Stimulated activated CD4-positive, alpha-beta T cell treated with anti-CD3 and anti-CD28 coated beads, Interleukin-2, amount 100 ng/mL, for 24 hours (primary cell): ENCODE results near the gene EIF4E3.

ENCODE experiments used
- DNase-seq, 2 donors: peaks; one replicate each; pipeline ENCODE4 v3.0.0-alpha.2; 2020

Gene EIF4E3

GRCh38 chr3:71722693-71723092, 2.5 kb downstream of the EIF4E3 start:
- no peak for DNase-seq

DNA sequence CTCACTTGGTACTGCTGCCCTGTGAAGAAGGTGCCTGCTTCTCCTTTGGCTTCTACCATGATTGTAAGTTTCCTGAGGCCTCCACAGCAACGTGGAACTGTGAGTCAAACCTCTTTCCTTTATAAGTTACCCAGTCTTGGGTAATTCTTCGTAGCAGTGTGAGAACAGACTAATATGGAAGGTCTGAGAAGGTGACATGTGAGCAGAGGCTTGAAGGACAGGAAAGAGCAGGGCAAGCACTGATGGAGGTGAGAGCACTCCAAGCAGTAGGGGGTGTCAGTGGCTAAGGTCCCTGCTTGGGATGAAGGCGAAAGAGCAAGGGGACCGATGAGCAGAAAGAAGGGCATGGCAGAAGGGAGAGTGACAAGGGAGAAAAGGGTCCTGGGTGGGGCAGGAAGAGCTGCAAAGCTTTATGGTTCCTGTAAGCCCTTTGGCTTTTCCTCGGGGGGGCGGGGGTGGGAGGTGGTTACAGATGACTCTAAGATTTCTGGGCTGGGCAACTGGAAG, 3.5 kb downstream of the EIF4E3 start:
- DNase-seq = no peak

DNA sequence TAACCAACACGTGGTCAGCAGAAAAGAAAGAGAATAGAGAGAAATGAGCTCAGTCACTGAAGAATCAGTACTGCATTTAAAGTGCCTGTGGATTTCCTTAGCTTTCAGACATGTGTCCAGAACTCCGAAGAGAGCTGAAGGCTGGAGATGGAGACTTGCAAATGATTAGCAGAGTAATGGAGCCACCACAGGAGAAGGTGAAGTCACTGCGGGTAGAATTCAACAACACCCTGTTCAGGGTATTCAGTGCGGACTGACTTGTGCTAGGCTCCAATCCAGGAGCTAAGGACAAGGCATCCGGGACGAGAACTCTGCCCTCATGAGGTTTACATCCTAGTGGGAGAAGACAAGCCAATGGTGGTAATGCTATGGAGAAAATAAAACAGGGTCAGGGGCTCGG, 4.2 kb downstream of the EIF4E3 start:
- no peak for DNase-seq

GRCh38 chr3:71718072-71718471, 7.1 kb downstream of the EIF4E3 start:
- no peak for DNase-seq

- DNase-seq = no peak
These were observed 10.6 kb downstream of the EIF4E3 start for GRCh38 chr3:71714595-71714994.

DNA sequence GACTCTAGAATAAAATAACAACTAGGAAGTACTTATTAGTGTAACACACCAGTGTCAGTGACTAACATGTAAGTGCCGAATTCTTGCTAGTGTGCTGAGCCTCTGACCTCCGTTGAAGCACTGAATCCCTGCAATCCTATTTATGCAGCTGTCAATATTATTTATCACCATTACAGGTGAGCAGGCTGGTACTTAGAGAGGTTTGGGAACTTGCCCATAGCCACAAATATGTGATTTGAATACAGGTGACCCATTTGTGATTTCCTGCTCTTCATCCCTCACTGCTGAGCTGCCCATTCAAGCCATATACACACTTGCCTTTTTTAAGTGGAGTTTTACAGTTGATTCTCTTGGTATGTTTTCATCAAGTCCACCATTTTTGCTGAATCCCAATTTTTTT, 12.2 kb downstream of the EIF4E3 start:
- no peak for DNase-seq

GRCh38 chr3:71710906-71711494, 14.2 kb downstream of the EIF4E3 start:
- no peak for DNase-seq

DNA sequence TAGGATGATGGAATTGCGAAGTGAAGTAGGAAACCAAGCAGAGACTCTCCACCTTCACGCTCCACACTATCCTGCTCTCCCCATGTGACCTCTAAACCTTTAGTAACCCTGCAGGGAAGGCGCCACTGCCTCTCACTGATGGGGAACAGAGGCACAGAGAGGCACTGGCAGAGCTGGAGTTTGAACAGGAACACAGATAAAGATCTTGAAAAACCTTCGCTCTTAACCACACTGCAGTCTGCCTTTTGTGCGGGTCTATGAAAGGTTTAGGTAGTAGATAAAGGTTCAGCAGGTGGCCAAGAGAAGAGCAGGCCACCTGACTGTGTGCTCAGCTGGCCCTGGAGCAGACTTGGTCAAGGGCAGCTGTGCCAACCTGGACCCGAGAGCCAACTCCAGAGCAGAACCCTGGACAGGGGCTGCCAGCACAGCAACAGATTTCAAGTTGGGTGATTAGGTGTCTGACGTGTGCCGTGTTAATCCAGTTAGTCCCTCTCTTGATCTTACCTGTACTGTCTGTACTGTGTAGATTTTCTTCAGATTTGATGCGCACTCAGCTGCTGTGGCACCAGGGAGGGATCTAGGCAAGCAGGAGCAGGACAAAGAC, 15.2 kb downstream of the EIF4E3 start:
- no peak for DNase-seq

DNA sequence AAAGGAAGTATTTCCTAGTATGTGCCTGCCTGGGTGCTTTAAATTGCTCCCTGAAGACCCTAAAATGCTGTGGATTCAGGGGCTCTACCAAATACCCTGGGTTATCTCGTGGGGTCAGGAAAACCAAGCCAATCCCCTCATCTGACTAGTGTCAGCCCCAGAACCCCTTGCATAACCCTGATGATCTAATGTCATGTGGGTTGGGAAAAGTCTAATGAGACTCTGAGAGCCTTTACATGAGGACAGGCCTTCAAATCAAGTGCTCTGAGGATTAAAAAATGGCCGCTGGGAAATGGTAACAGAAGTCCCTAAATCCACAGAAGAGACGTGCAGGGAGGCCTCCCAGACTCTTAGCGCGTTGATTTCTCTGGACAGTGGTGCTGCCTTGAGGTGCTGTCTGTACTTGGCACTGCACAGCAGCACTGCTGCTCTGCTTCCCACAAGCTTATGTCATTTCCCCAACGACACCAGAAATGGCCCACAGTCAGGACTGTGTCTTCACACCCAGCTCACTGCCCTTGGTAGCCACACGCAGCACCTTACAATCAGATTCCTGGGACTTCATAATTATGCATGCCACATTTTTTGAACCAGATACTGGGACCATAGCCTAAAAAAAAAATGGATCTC, 16.6 kb downstream of the EIF4E3 start:
- DNase-seq = no peak

DNA sequence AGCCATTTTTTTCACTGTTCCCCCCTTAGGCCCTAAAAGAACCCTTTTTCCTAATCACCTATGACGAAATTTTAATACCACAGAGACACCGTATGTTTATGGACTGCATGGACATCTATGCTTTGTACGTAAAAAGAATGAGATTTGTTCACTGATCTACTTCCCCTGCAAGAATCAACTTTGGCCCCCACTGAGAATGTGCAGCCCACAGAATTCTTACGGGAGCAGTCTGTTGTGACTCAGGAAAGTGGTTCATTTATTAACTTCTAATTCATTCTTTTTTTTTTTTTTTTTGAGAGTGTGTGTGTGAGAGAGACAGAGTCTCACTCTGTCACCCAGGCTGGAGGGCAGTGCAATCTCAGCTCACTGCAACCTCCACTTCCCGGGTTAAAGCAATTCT, 17.6 kb downstream of the EIF4E3 start:
- DNase-seq = no peak

GRCh38 chr3:71705681-71706080, 19.5 kb downstream of the EIF4E3 start:
- no peak for DNase-seq

DNA sequence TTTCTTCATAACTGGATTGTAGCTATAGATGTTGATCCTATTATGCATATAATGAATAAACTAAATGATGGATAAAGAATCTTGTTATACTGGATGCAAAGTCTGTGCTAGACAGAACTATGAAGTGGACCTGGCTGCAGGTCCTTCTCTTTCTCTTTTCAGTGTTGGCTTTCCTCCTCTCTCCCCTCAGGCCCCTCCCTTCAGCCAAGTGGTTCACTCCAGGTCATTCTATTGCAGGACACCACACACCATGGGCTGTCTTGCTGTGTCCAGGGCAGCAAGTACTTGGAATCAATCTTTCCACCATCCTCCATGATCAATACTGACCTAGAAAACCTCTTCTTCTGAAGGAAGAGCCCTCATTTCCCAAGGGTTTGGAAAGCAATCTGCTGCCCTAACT, 20.3 kb downstream of the EIF4E3 start:
- no peak for DNase-seq

GRCh38 chr3:71703797-71704196, 21.4 kb downstream of the EIF4E3 start:
- no peak for DNase-seq

- DNase-seq = peak in 1 of 2 donors; percentile 29
These were observed 22.8 kb downstream of the EIF4E3 start for GRCh38 chr3:71702131-71703024.

GRCh38 chr3:71701251-71701762, 23.9 kb downstream of the EIF4E3 start:
- DNase-seq = no peak

GRCh38 chr3:71695000-71695482, 30.2 kb downstream of the EIF4E3 start:
- DNase-seq = no peak

DNA sequence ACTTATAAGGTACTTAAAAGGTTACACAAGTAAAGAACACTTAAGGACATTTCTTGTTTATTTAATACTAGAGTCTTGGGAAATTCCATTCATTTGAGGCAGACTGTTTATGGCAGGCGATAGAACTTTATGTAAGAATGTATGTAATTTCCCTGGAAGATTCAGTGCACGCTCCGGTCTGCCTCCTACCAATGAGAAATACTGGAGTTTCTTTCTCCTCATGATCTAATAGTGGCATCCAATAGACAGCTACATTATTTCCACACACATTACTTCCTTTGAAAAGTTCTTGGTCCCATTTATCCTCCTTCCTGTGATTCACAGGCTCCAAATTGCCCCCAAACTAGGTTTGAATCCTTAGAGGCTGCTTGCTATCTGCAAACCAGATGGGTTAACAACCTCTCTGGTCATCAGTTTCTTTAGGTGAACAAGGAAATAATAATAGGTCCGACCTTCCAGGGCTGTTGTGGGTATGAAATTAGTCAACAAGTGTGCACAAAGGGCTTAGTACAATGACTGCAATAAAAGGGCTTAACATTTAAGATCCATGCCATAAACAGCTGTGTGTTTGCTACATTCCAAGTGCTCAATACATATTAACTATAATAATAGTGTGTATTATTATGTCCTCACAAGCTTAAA, 30.7 kb downstream of the EIF4E3 start:
- no peak for DNase-seq

DNA sequence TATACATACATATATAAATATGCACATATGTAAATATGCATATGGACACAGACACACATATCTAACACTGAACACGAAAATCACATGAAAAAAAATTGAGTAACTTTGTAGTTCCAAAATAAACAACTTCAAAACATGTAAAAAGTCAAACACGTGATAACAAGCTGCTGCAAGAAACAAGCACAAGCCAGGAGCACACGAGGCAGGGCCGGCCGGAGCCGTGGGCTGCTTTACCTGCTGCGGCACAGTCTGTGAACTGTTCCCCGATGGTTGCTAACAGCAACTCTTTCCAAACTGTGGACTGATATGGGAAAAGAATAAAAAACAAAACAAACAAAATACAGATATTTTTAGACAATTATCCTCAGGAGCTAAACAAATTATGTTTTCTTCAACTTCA, 31.6 kb downstream of the EIF4E3 start:
- DNase-seq = no peak

GRCh38 chr3:71692139-71692538, 33.1 kb downstream of the EIF4E3 start:
- DNase-seq = no peak

- DNase-seq = no peak
These were observed 34.8 kb downstream of the EIF4E3 start for GRCh38 chr3:71690341-71690841.

DNA sequence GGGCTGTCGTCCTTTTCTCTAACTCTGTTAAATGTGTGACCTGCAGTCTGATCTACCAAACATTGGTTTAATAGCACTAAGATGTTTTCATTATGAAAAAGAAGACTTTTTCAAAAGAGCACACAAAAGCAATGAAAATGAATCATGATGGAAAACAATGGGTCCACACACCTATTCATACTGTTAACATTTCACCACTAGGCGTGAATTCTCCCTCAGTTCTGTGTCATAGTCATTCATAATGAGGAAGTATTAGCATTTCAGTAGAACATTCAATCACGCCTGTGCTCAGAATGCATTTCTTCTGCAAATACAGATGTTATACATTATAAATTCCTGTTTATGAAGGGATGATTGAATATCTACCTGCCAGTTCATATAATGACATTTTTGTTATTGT, 35.9 kb downstream of the EIF4E3 start:
- DNase-seq = no peak

DNA sequence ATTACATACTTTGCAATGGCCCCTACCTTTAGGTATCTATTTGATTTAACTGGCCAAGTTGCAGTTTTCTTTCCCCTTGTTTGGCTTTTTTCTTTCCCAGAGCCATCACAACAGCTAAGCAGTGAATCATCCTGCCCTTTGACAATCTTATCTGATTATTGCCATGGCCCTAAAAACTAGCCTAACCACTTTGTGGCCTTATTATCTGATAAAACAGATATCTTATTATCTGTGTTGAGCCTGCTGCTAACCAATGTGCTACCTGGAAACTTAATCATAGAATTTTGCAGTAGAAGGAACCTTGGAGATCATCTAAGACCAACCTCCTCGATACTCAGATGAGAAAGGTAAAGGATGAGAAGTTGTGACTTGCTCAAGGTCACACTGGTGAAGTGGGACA, 37.1 kb downstream of the EIF4E3 start:
- no peak for DNase-seq
